Omental fat pad (tissue), 4 donors: ENCODE measurements around the gene MAGIX. TPM values are rescaled to one million over a fixed set of nuclear protein-coding genes. Genes with fewer than 3 reads are reported as not detected.
"Not testable (repeated sequence)": the region's sequence is repeated elsewhere in the genome, so short reads cannot be mapped to it uniquely, and the experiment has no call there.

ENCODE experiments used
- ATAC-seq: fragments of 150-250 bp; one replicate; pipeline ENCODE4 v1.9.1; 2016; ENCODE audit warnings: mild to moderate bottlenecking, moderate library complexity; ENCODE audit not compliant: low FRiP score
- DNase-seq: peaks from one replicate; pipeline ENCODE4 v3.0.0-alpha.2; 2019; ENCODE audit warnings: low spot score
- CTCF ChIP-seq, 3 donors: fragments of 450-650 bp; IDR thresholded peaks; one replicate each; pipeline ENCODE4 v1.5.1; 2016 to 2017; ENCODE audit warnings: antibody characterized with exemption in 3 of 3, mild to moderate bottlenecking in 3 of 3, moderate library complexity in 2 of 3
- total RNA-seq, 4 donors: library from RNA; depleted of rRNA; stranded (reverse); fragments of >200 nt; gene quantifications; one replicate each; pipeline ENCODE4 v1.1.0, GENCODE V29; 2016

MAGIX gene
- total RNA-seq, 4 donors from 2014 or later: 1.1 to 7.3 (median 3.3) TPM

GRCh38 chrX:49171752-49172279 is 9.3 kb downstream of the MAGIX start, which contains the start of gene PLP2:
Gene PLP2 (plus strand): TSS chrX:49171898. CDS start chrX:49172001, 103 bp downstream.
- ATAC-seq (peak; percentile 83), DNase-seq (no peak)
- no peak for TF ChIP-seq CTCF (IDR thresholded peaks at IDR 0.05)

DNA sequence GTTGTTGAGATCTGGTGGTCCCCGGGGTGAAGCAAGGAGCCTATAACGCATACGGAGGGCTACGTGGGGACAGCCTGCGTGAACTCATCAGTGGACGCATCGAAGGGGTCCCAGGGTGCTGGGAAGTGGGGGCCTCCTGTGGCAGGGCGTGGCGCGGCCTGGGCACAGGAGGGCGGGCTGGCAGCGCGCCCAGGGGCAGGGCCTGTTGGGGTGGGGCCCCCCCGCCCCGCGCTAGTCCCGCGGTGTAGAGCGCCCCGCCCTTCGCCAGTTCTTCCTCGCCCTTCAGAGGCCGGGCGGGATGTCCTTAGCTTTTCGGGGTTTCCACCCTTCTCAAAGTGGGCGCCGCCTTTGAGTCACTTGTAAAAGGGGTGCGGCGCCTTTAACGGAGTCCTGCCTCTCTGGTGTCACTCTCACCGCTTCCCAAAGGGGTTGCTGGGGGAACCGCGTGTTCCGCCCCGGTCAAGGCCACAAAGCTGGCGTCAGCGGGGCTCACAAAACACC is 9.8 kb downstream of the MAGIX start:
- peak; percentile 69 for ATAC-seq
- no peak for DNase-seq
- no peak for TF ChIP-seq CTCF (IDR thresholded peaks at IDR 0.05)

- not testable (repeated sequence) for ATAC-seq, DNase-seq
Measured at GRCh38 chrX:49173544-49173943, 11.0 kb downstream of the MAGIX start.

GRCh38 chrX:49174723-49175122 is 12.2 kb downstream of the MAGIX start:
- no peak for ATAC-seq
- no peak for TF ChIP-seq CTCF (IDR thresholded peaks at IDR 0.05)
- no peak for DNase-seq

GRCh38 chrX:49175435-49176274 is 13.1 kb downstream of the MAGIX start:
- DNase-seq: no peak
- ATAC-seq: no peak
- TF ChIP-seq CTCF (IDR thresholded peaks at IDR 0.05): no peak

DNA sequence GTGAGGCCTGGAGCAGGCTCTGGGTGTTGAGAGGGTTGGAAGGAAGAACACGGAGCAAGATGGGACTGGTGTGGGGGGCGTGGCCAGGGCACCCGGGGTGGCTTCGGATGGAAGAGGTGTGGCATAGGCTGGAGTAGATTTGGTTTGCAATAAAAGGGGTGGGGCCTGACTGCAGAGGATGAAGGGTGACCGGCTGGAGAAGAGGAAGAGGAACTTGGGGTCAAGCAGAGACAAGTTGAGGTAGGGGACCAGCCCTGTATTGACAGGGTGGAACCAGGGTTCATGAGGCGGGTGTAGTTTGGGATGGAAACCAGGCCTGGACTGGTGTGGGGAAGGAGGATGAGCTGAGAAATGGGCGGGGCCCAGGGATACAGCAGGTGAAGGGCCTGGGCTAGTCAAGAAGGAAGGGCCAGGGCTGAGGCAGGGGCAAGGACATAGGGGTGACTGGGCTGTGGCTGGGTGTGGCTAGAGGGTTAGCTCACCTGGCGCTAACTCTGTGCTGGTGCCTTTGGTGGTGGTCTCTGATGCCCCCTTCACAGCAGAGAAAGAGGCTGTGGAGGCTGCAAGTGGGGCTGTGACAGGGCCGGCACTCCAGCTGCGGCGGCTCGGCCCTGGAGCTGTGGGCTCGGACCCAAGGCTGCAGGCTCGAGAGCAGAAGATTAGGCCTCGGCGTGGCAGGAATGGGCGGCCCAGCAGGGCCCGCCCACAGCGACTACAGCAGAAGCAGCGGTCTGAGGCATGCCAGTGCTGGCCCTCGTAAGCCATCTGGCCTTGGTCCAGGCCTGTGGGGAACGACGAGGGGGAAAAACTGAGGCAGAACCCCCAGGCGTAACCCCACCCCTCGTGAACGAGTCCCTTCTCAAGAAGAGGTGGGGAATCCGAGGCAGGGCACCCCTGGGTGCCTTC is 14.1 kb downstream of the MAGIX start:
- DNase-seq (no peak), ATAC-seq (no peak)
- no peak for TF ChIP-seq CTCF (IDR thresholded peaks at IDR 0.05)

DNA sequence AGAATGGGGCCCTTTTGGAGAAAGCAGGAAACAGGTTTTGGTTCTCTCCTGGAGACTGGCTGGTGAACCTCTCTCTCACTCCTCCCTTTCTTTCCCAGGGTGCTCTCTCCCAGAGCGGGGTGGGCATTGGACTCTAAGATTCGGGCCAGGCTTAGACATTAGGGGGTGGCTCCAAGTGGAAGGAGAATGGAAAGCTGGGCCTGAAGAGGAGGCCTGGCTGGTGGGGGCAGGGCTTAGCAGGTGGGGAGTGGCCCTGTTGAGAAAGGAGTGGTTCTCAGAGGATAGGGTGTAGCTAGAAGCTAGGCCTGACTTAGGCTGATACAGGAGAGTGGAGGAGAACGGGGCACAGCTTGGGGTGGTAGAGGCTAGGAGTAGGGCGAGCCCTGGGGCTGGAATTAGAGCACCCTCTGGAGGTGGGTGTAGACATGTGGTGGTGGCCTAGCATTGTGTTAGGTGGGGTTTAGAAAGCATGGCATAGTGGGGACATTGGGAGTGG is 14.8 kb downstream of the MAGIX start:
- DNase-seq (no peak), ATAC-seq (no peak)
- no peak for TF ChIP-seq CTCF (IDR thresholded peaks at IDR 0.05)
